HG03469 (cell line): Measurements from ENCODE around the gene MXRA8.

Source experiments
- ATAC-seq: cut with Tn5 transposase; IDR thresholded peaks from one replicate; pipeline ENCODE4 v1.9.1; 2021; ENCODE audit warnings: mild to moderate bottlenecking, moderate library complexity, moderate number of reproducible peaks; ENCODE audit not compliant: unreplicated experiment

MXRA8 gene

GRCh38 chr1:1351511-1352427 lies 6.6 kb downstream of the MXRA8 start:
- ATAC-seq, result no peak

- ATAC-seq, result peak; percentile 33
Measured at GRCh38 chr1:1349256-1350012, 8.9 kb downstream of the MXRA8 start, which contains the start of gene DVL1. Gene DVL1 (minus strand): TSS chr1:1349418. CDS start chr1:1349065, 353 bp downstream.

GRCh38 chr1:1348420-1349255 lies 9.7 kb downstream of the MXRA8 start:
- ATAC-seq, result no peak

- no peak for ATAC-seq
Measured at GRCh38 chr1:1347663-1348419, 10.5 kb downstream of the MXRA8 start.

- ATAC-seq, result no peak
Measured at GRCh38 chr1:1347026-1347595, 11.2 kb downstream of the MXRA8 start.

- no peak for ATAC-seq
Measured at GRCh38 chr1:1346501-1346890, 11.9 kb downstream of the MXRA8 start.

- no peak for ATAC-seq
Measured at GRCh38 chr1:1345860-1346500, 12.4 kb downstream of the MXRA8 start.

GRCh38 chr1:1345384-1345783 lies 13.0 kb downstream of the MXRA8 start:
- ATAC-seq, result no peak

- no peak for ATAC-seq
Measured at GRCh38 chr1:1344655-1345361, 13.5 kb downstream of the MXRA8 start.

- ATAC-seq, result no peak
Measured at GRCh38 chr1:1343811-1344421, 14.4 kb downstream of the MXRA8 start.

GRCh38 chr1:1342584-1343115 lies 15.7 kb downstream of the MXRA8 start:
- ATAC-seq, result no peak

GRCh38 chr1:1342061-1342562 lies 16.2 kb downstream of the MXRA8 start:
- ATAC-seq, result no peak

- ATAC-seq, result no peak
Measured at GRCh38 chr1:1341549-1342021, 16.8 kb downstream of the MXRA8 start.

- ATAC-seq, result no peak
Measured at GRCh38 chr1:1340791-1341548, 17.4 kb downstream of the MXRA8 start.

- ATAC-seq, result no peak
Measured at GRCh38 chr1:1340185-1340584, 18.2 kb downstream of the MXRA8 start.

- no peak for ATAC-seq
Measured at GRCh38 chr1:1338278-1338677, 20.1 kb downstream of the MXRA8 start.

GRCh38 chr1:1337793-1338147 lies 20.6 kb downstream of the MXRA8 start:
- no peak for ATAC-seq
